Stimulated activated CD4-positive, alpha-beta T cell treated with anti-CD3 and anti-CD28 coated beads, TNF-alpha, amount 100 ng/mL, for 1 hour (primary cell): ENCODE results near the gene IPO4.

ENCODE experiments used
- DNase-seq, 3 donors: peaks; one replicate each; pipeline ENCODE4 v3.0.0-alpha.2; 2020; ENCODE audit warnings: low read depth in 3 of 3, low spot score in 1 of 3

The IPO4 gene

GRCh38 chr14:24176599-24176998 lies 12.0 kb downstream of the IPO4 start:
- no peak for DNase-seq

GRCh38 chr14:24172871-24173281 lies 15.7 kb downstream of the IPO4 start:
- DNase-seq = no peak

GRCh38 chr14:24172261-24172860 lies 16.3 kb downstream of the IPO4 start:
- no peak for DNase-seq

- DNase-seq = peak; percentile 29 to 41 (median 31)
Observed at GRCh38 chr14:24171422-24172260, 17.0 kb downstream of the IPO4 start, which contains the start of gene REC8. Gene REC8, plus strand, starts transcription at chr14:24172080. Its CDS starts 473 bp downstream, at chr14:24172553.

- no peak for DNase-seq
Observed at GRCh38 chr14:24167469-24168114, 21.0 kb downstream of the IPO4 start.

- DNase-seq = no peak
Observed at GRCh38 chr14:24165785-24166184, 22.8 kb downstream of the IPO4 start.

- no peak for DNase-seq
Observed at GRCh38 chr14:24164518-24164991, 24.1 kb downstream of the IPO4 start.

- DNase-seq = no peak
Observed at GRCh38 chr14:24162093-24162492, 26.5 kb downstream of the IPO4 start.

GRCh38 chr14:24160850-24161804 lies 27.5 kb downstream of the IPO4 start, which contains the start of gene IRF9:
Gene IRF9, plus strand, starts transcription at chr14:24161265. Its CDS starts 880 bp downstream, at chr14:24162145.
- DNase-seq = peak; percentile 95 to 99 (median 99)

- DNase-seq = no peak
Observed at GRCh38 chr14:24160499-24160849, 28.1 kb downstream of the IPO4 start.

- DNase-seq = no peak
Observed at GRCh38 chr14:24159777-24160498, 28.7 kb downstream of the IPO4 start.

- no peak for DNase-seq
Observed at GRCh38 chr14:24157331-24157730, 31.3 kb downstream of the IPO4 start.

- no peak for DNase-seq
Observed at GRCh38 chr14:24156840-24157239, 31.8 kb downstream of the IPO4 start.

- DNase-seq = no peak
Observed at GRCh38 chr14:24155100-24155499, 33.5 kb downstream of the IPO4 start.

- no peak for DNase-seq
Observed at GRCh38 chr14:24151404-24152080, 37.1 kb downstream of the IPO4 start.

- DNase-seq = no peak
Observed at GRCh38 chr14:24150993-24151392, 37.6 kb downstream of the IPO4 start.

GRCh38 chr14:24150567-24150966 lies 38.0 kb downstream of the IPO4 start:
- DNase-seq = no peak

GRCh38 chr14:24150061-24150460 lies 38.6 kb downstream of the IPO4 start:
- DNase-seq = no peak

- DNase-seq = no peak
Observed at GRCh38 chr14:24149302-24149969, 39.2 kb downstream of the IPO4 start.
